Measurements from ENCODE around the gene IL20.

IL20 gene

GRCh38 chr1:206854401-206855129, 10.9 kb upstream of the IL20 start:
- no peak for DNase-seq
- H3K27me3 ChIP-seq (ENCODE audit: insufficient read depth, low read depth, severe bottlenecking), result peaks cover 91% of the 10 kb centered on the region
- H3K27ac ChIP-seq, result no peak overlapping the region
- no peak overlapping the region for H3K4me3 ChIP-seq (ENCODE audit: low read depth, low read length)
- peaks cover 22% of the 10 kb centered on the region for H3K9me3 ChIP-seq (ENCODE audit: severe bottlenecking)
- TF ChIP-seq CTCF (IDR thresholded peaks at IDR 0.05; ENCODE audit: low read depth, low read length), result no peak
- no peaks in the 10 kb centered on the region for H3K36me3 ChIP-seq

GRCh38 chr1:206855859-206856258, 9.6 kb upstream of the IL20 start:
- peaks cover 22% of the 10 kb centered on the region for H3K9me3 ChIP-seq (ENCODE audit: severe bottlenecking)
- H3K27ac ChIP-seq, result no peak overlapping the region
- H3K27me3 ChIP-seq (ENCODE audit: insufficient read depth, low read depth, severe bottlenecking), result peaks cover 89% of the 10 kb centered on the region
- no peak for DNase-seq
- no peaks in the 10 kb centered on the region for H3K36me3 ChIP-seq
- no peak for TF ChIP-seq CTCF (IDR thresholded peaks at IDR 0.05; ENCODE audit: low read depth, low read length)
- H3K4me3 ChIP-seq (ENCODE audit: low read depth, low read length), result no peak overlapping the region

GRCh38 chr1:206856674-206857464, 8.6 kb upstream of the IL20 start:
- H3K27me3 ChIP-seq (ENCODE audit: insufficient read depth, low read depth, severe bottlenecking), result peaks cover 89% of the 10 kb centered on the region
- peak; percentile 40 for DNase-seq

GRCh38 chr1:206859082-206859521, 6.3 kb upstream of the IL20 start:
- Histone ChIP-seq H3K9me3 (ENCODE audit: severe bottlenecking) (no peaks in the 10 kb centered on the region), H3K4me3 (ENCODE audit: low read depth, low read length) (no peak overlapping the region), H3K27ac (no peak overlapping the region), H3K27me3 (ENCODE audit: insufficient read depth, low read depth, severe bottlenecking) (peaks cover 95% of the 10 kb centered on the region), H3K36me3 (no peaks in the 10 kb centered on the region)
- DNase-seq, result no peak
- TF ChIP-seq CTCF (IDR thresholded peaks at IDR 0.05; ENCODE audit: low read depth, low read length), result no peak

More at GRCh38 chr1:206856674-206857464, 8.6 kb upstream of the IL20 start:
- Histone ChIP-seq H3K27ac (no peak overlapping the region), H3K36me3 (no peaks in the 10 kb centered on the region), H3K4me3 (ENCODE audit: low read depth, low read length) (no peak overlapping the region), H3K9me3 (ENCODE audit: severe bottlenecking) (peaks cover 19% of the 10 kb centered on the region)
- peak; percentile 40; the same call in 1 of the 2 replicates for TF ChIP-seq CTCF (IDR thresholded peaks at IDR 0.05; ENCODE audit: low read depth, low read length)

GRCh38 chr1:206860165-206860564, 5.3 kb upstream of the IL20 start:
- TF ChIP-seq CTCF (IDR thresholded peaks at IDR 0.05; ENCODE audit: low read depth, low read length), result no peak
- no peaks in the 10 kb centered on the region for H3K36me3 ChIP-seq
- no peak overlapping the region for H3K27ac ChIP-seq
- peaks cover 96% of the 10 kb centered on the region for H3K27me3 ChIP-seq (ENCODE audit: insufficient read depth, low read depth, severe bottlenecking)
- no peaks in the 10 kb centered on the region for H3K9me3 ChIP-seq (ENCODE audit: severe bottlenecking)
- H3K4me3 ChIP-seq (ENCODE audit: low read depth, low read length), result no peak overlapping the region
- DNase-seq, result no peak
